Measurements from ENCODE around the gene KCNIP3. TPM values are rescaled to one million over a fixed set of nuclear protein-coding genes. Genes with fewer than 3 reads are reported as not detected.

The KCNIP3 gene
- total RNA-seq, 1 donor from 2014 or later, result 4.9 TPM

DNA sequence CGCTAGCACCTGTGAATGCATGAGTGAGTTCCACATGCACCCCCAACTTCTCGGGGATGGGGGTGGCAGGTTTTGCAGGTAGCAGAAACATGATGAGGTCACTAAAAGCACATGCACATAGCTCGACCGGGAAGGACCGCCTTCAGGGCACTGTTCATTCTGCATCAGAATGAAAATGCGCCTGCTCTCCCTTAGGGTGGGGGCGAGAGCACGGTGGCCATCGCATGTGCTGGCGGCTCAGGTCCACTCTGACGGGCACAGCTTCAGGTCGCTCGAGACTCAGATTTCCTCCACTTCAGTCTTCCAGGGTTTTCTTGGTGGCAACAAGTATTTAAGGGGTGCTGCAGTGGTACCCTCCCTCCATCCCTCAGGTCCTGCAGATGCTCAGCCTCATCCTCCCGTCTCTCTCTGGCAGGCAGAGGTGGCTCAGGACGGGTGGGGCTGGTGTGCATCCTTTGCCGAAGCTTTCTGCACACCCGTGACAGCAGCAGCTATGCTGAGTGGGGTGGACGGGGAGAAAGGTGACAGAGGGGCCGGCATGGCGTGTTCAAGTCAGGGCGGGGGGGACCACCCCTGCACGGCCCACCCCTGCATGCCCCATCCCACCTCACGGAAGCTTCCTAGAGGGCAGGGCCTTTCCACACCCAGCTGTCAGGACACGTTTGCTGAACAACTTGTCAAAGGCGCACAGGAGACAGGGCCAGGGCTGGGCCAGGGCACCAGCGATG, 14.8 kb downstream of the KCNIP3 start:
- DNase-seq (ENCODE audit: low spot score in 2 of 2) (no peak), FAIRE-seq (no peak)

DNA sequence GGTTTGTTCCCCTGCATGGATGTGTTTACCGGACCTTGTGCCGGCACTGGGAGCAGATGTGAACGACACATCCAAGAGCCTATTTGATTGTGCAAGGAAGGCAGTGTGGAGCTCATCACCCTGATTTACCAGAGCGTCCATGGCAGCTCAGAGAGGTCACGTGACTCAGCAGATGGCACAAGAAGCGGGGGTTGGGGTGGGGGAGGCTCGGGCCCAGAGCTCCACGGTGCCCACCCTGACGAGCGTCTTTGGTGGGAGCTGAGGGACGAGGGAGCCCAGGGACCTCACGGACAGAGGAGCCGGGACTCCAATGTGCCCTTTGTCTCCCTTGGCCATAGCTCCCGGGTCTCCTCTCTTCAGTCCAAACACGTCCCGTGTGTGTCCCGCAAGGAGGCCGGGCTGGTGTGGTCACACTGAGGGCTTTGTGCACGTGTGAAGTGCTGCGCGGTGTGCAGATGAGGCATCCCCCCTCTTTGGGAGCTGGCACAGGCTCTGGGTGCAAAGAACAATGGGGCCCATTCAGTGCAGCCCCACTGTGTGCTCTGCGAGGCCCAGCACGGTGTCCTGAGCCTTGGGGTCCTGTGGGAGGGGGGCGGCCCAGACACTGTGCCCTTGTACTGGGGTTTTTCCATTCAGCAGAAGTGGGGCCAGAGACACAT, 15.5 kb downstream of the KCNIP3 start:
- no peak for FAIRE-seq
- peak; percentile 56 to 58 for DNase-seq (ENCODE audit: low spot score in 2 of 2)

DNA sequence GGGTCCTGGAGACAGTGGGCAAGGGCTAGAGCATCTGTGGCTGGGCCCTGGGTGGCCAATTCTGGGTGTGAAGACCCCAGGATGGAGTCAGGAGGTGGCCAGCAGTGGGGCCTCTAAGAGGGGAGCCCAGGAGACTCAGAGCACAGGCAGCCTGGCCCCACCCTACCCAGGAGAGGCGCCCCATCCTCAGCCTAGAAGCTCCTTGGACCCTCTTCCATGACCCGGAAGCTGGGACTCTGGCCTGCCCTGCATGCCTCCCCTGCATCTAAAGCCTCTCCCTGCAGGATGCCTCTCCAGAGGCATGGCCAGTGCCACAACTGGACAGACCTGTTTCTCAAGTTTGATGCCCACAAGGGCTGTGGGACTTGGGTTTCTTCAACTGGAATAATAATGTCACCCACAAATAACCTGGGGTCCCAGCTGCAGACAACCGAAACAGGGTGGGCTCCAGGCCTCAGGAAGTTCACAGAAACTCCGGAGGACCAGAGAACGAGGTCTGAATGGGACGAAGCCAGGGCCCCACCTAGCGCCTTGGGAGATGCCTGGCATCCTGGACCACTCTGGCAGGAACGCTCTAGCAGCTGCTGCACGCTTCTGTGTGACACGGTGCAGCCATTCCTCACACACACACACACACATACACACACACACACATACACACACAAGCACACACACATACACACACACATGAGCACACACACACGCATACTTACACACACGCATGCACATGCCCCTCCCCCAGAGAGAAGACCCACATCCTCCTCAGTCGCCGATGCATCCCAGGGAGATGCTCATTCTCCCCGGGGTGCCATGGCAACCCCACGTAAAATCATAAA, 16.4 kb downstream of the KCNIP3 start:
- no peak for DNase-seq (ENCODE audit: low spot score in 2 of 2)

DNA sequence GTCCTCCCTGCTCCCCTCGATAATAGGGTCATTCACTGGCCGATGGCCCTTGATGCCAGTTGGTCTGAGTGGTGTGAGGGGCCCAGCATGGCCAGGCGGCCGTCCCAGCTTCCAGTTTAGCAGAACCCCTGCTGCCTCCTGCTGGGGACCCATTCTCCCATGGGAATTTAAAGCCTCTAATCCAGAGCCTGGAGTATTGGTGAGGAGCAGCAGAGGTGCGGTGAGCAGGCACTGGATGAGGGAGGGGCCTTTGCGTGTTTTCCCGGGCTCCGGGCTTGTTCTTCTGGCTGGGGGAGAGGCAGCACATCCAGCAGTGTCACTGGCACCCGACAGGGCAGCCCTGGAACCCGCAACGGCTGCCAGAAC, 17.4 kb downstream of the KCNIP3 start:
- FAIRE-seq (no peak), DNase-seq (ENCODE audit: low spot score in 2 of 2) (no peak)

More for the DNA sequence above, 16.4 kb downstream of the KCNIP3 start:
- FAIRE-seq, result no peak

DNA sequence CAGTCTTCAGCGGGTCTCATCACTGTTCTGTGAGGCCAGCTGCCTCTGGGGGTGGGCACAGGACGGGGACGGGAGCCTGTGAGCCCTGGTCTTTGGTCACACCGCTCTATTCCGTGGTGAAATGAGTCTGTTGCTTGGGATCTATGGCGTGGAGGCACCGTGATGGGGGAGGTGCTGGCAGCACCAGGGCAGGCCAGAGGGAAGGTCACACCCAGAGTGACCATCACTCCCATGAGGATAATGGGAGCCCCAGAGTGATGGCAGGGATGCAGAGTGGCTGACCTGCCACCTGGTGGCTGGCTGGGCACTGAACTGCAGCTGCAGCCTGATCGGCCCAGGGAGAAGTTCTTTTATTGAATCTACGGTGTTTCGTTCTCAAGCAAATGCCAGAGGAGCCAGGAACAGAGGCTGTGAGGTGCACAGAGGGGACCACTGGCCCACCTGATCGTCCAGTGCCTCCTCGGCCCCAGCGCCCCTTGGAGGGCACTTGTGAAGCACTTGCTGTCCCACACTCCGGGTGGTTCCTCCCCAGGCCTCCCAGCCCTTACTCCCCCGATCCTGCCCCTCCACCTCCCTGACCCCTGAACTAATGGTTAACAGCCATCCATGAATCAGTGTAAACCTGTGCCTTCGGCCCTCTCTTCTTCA, 17.9 kb downstream of the KCNIP3 start:
- FAIRE-seq, result no peak

DNA sequence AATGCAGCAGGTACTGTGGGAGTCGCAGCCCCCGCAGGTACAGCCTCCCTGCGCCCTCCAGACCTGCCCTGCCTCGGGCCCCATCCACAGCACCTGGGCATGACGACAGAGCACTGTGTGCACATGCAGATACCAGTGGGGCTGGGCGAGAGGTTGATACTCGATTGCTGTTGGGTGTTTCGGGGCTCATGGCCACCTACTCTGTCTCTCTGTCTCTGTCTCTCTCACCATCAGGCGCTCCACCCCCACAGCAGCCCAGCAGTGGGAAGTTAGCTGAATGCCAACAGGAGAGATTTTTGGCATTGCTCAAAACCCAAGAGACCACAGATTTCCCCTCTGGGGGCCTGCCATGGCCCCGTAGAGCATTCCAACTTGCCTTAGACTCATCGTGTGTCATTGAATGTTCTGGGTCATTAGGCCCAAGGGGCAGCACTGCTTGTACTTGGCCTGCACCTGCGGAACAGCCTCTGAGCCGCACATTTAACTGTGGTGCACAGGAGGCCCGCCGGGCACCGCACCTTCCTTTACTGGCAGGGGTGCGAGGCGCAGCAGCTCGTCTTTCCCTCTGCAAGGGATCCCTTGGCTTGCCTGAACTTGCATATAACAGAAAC, 18.8 kb downstream of the KCNIP3 start:
- no peak for FAIRE-seq
- DNase-seq (ENCODE audit: low spot score in 2 of 2), result no peak

More for the DNA sequence above, 17.9 kb downstream of the KCNIP3 start:
- peak; percentile 76 to 78 for DNase-seq (ENCODE audit: low spot score in 2 of 2)

DNA sequence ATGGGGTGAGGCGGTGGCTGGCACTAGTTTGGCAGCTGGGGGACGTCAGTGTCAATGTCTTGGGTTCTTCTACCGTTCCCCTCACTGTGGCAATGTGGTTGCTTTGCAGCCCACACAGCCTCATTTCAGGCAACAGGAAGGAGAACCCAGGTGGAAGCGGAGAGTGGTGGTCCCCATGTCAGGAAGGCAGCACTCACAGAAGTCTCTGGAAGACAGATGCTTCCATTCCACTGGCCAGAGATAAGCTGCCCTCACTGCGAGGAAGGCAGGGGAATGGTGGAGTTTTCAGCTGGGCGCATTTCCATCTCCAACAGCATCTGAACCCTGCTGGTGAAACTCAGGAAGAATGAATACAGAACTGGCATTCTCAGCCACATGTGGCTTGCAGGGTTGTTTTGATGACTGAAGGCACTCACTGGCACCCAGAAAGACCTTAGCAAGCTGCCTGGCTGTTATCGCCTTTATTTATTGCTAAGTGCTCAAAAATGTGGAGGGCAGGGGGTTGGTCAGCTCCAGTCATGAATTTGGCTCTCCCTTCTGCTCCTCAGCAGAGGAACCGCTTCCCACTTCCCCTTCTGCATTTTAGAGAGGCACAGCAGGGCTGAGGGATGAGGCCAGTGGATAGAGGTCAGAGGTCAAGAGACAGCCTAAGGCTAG, 19.4 kb downstream of the KCNIP3 start:
- FAIRE-seq (no peak), DNase-seq (ENCODE audit: low spot score in 2 of 2) (no peak)

DNA sequence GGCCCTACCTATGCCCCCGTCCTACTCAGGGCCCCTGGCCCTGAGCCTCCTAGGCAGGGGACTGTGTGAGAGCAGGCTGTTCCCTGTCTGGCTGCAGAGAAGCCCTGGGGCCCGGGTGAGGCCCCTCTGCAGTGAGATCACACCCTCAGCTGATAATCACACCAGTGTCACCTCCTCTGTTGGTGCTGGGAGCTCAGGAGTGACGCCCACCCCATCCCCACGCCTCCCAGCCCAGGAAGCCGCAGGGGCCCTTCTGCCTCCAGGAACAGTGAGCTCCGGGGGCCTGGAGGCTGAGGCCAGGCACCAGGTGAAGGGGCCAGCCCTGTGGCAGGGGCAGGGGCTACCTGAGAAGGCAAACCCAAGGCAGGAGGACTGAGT, 20.0 kb downstream of the KCNIP3 start:
- DNase-seq (ENCODE audit: low spot score in 2 of 2), result no peak
- FAIRE-seq, result no peak

DNA sequence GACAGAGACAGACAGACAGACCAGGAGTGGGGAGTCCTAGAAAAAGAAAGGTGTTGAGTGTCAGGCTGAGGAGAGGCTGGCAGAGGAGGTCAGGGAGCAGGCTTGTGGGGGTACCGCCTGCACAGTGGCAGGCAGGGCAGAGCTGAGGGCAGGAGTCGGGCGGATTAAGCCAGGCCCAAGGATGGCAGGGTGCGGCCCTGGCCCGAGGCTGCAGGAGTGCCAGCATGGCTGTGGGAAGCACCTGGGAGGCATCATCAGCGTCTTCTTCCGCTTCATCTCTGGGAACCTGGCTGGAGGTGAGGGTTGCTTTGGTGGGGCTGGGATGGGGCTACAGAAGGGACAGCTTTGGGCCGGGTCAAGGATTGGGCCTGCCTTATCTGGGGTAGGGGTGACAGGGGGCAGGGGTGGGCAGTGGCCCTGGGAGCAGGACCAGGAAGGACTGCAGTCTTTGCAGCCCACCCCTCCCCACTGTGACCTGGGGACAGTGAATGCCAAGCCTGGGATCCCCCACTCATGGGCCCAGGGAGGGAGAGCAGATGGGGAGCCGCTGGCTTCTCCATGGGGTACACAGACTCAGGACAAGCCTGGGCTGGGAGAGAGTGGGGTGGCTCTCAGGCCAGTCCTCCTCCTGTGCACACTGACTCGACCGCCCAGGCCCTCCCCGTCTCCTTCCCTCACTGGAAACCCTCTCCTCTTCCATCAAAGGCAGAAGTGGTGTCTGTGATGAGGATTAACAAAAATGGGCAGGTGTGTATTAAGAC, 20.7 kb downstream of the KCNIP3 start:
- DNase-seq (ENCODE audit: low spot score in 2 of 2) (no peak), FAIRE-seq (no peak)

DNA sequence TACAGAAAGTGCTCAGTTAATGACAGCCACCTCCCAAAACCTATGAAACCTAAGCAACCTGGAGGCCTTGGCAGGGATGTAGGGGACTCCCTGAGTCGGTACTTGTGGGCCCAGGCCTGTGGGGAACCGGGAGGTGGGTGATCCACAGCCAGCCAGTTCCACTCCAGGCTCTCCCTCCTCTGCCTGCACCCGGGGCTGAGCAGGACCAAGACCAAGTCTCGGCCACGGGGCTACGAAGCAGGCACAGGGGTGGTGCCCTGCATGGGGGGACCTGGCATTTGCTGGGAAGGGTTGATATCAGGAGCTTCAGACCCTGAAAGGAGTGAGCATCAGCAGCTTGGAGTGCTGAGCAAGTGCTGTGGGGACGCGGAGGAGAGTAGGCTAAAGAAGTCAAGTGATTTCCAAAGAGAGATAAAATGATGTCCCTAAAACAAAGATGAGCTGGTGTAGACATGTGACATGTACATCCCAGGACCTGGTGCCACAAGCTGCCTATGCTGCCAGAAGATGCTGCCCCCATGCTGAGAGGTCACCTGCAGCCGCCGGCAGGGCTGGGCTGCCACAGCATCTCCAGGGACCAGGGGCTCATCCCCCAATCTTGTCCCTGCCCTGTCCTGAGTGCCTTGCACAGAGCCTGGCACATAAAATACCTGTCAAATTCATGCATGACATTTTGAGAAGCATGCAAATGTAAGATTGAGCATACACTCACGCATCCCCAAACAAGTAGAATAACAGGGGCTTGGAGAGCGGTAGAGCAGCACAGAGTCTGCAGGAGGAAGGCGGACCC, 21.5 kb downstream of the KCNIP3 start:
- DNase-seq (ENCODE audit: low spot score in 2 of 2) (no peak), FAIRE-seq (no peak)

DNA sequence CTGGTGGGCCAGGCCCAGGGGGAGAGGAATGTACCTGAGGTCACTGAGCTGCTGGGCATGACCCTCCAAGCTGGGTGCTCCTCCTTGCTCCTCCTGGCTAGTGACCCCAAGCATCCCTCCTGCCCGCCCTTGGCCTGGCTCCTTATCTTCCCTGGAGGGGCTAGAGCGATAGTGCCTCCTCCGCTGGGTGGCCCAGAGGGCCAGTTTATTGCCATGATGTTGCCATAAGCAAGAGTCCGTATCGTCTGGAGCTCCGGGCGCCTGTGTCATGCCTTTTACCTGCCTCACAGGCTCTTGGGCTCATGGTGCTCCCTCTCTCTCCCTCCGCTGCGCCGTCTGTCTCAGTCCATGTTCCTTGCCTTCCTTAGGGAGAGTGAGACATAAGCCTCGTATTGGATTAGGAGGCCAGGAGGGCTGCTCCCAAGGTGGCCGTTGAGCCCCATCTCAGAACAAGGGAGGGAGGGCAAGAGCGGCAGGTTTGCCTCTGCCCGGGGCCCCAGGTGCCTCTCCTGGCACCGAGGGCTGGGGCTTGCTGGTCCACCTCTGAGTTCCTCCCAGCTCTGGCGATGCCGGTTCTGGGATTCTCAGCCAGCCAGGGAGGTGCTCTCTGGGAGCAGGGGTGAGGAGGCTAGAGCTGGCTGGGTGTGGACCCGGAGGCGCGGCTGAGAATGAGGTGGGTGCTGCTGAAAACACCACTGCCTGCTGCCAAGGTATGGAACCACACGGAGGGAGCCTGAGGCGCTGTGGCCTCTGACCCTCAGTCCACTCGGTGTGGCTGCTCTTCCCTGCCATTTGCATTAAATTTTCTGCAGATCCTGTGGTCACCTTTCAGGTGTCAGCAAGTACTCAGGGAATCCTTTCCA, 22.6 kb downstream of the KCNIP3 start:
- DNase-seq (ENCODE audit: low spot score in 2 of 2) (no peak), FAIRE-seq (no peak)

DNA sequence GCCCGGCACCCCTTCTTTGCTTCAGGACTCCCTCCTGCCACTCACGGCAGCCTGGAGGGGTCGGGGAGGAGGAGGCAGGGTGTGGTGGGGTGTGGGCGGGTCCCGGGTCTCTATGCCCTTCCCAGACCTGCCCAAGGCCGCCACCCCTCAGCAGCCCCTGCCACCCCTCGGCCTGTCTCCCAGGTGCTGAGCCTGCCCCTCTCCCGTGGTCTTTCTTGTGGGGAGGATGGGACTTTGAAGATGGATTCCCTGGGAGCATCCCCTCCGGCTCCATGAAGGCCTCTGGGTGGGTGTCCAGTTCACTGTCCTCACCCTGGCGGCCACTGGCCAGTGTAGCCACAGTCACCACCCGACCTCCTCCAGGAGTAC, 23.2 kb downstream of the KCNIP3 start:
- DNase-seq (ENCODE audit: low spot score in 2 of 2) (no peak), FAIRE-seq (no peak)

DNA sequence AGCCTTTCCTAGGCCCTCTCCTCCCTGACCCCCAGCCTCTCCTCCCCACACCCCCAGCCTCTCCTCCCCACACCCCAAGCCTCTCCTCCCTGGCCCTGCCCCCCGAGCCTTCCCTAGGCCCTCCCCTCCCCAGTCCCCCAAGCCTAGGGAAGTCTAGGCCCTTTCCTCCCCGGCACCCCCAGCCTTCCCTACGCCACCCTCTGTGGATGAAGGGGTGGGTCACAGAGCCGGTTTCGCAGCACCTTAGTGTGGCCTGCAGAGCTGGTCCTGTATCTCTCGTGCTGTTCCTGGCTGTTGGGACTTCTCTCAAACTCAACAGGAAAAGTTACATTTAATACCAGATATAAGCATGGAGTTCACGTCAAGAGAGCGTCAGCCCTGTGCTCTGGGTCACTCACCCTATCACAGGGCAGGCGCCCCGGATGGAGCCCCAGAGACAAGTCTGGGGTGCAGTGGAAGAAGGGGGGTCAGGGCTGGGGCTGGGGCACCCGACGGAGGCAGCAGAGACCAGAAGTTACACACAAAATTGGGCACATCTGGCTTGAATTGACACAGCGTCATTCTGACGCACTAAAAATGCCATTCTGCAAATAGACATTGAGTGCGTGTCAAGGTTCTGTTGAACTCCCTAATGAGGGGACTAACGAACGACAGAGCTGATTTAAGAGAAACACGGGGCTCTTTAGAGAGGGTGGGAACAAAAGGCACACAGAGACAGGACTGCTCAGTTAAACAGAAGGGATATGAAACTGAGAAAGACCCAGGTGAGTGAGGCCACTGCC, 24.0 kb downstream of the KCNIP3 start:
- FAIRE-seq (no peak), DNase-seq (ENCODE audit: low spot score in 2 of 2) (no peak)

DNA sequence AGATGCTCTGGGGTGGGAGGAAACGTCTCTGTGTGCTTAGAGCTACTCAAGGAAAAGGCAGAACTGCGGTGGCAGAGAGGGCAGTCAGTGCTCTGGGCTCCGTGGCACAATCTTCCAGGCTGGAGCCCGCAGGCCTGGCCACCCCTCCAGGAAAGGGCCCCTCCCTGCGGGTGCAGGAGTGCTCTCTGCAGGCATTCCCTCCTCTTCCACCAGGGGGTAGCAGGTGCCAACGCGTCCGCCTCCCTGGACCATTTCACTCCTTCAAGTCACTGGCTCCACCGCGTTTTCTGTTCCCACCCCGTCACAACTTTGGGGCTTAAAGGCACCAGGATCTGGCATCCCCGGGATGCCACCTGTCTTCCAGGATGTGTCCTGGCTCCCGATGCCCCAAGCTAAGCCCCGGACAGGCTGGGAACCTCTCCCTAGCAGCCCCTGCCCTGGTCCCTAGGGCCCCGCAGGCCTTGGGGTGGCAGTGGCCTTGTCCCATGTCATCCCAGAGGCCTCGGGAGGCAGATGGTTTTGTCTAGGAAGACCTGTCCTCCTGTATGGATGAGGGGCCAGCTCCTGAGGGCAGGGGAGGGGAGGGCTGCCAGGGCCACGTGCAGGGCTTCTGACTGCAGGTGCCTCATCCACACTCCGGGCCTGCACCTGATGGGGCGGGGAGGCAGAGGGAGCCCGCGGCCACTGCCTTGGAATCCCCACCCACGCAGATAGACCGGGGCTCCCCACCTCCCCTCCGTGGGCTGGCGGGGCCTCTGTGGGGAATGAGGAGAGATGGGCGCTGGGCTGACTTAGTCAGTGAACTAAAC, 26.4 kb downstream of the KCNIP3 start:
- peak in 1 of 2 donors; percentile 52 for DNase-seq (ENCODE audit: low spot score in 2 of 2)
- no peak for FAIRE-seq

DNA sequence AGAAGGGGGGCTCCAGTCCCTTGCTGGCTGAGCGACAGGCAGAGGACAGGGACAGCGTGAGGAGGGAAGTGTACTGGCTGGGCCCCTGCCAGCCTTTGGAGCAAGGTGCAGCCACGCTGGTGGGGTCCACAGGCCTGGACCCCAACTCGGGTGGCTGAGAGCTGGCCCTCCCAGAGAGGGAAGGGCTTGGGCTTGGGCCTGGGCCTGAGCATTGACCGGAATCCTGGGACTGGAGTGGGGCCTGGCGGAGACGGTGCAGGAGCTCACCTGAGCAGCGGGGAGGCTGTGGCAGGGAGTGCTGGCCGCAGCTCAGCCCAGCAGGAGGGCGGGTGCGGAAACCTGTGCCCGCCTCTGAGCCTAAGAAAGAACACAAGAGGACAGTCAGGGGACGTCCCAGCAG, 27.9 kb downstream of the KCNIP3 start:
- DNase-seq (ENCODE audit: low spot score in 2 of 2) (no peak), FAIRE-seq (no peak)
